ENCODE measurements around the gene NRIP1. TPM values are rescaled to one million over a fixed set of nuclear protein-coding genes. Genes with fewer than 3 reads are reported as not detected.

NRIP1 gene
- total RNA-seq, 6 donors from 2014 or later, result 10.5 to 47.2 (median 34.8) TPM

- no peak for TF ChIP-seq POLR2AphosphoS5 (IDR thresholded peaks at IDR 0.05)
- TF ChIP-seq POLR2A (IDR thresholded peaks at IDR 0.05), result no peak
- TF ChIP-seq EP300 (IDR thresholded peaks at IDR 0.05), result no peak
- TF ChIP-seq, protein P1, sequence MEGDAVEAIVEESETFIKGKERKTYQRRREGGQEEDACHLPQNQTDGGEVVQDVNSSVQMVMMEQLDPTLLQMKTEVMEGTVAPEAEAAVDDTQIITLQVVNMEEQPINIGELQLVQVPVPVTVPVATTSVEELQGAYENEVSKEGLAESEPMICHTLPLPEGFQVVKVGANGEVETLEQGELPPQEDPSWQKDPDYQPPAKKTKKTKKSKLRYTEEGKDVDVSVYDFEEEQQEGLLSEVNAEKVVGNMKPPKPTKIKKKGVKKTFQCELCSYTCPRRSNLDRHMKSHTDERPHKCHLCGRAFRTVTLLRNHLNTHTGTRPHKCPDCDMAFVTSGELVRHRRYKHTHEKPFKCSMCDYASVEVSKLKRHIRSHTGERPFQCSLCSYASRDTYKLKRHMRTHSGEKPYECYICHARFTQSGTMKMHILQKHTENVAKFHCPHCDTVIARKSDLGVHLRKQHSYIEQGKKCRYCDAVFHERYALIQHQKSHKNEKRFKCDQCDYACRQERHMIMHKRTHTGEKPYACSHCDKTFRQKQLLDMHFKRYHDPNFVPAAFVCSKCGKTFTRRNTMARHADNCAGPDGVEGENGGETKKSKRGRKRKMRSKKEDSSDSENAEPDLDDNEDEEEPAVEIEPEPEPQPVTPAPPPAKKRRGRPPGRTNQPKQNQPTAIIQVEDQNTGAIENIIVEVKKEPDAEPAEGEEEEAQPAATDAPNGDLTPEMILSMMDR (IDR thresholded peaks at IDR 0.05), result no peak
- WGBS, 2 donors, result 56 to 59% methylated on average over 2 of the region's 2 CpGs
- Histone ChIP-seq H3K27ac (no peak overlapping the region), H3K4me1 (peaks cover 16 to 34% (median 18%) of the 10 kb centered on the region in 4 donors), H3K36me3 (no peaks in the 10 kb centered on the region), H3K4me3 (no peak overlapping the region), H3K9me3 (no peaks in the 10 kb centered on the region), H3K27me3 (no peaks in the 10 kb centered on the region)
- ATAC-seq (ENCODE audit: low FRiP score in 2 of 2) (no peak), DNase-seq (no peak)
Observed at GRCh38 chr21:15004721-15005370, 60.0 kb downstream of the NRIP1 start.

- H3K27me3 ChIP-seq, result no peaks in the 10 kb centered on the region
- no peak overlapping the region for H3K4me3 ChIP-seq
- no peak overlapping the region for H3K27ac ChIP-seq
- TF ChIP-seq, protein P1 (IDR thresholded peaks at IDR 0.05), result no peak
- TF ChIP-seq POLR2A (IDR thresholded peaks at IDR 0.05) (no peak), POLR2AphosphoS5 (IDR thresholded peaks at IDR 0.05) (no peak), EP300 (IDR thresholded peaks at IDR 0.05) (no peak)
- no peaks in the 10 kb centered on the region for H3K36me3 ChIP-seq
- DNase-seq (no peak), ATAC-seq (ENCODE audit: low FRiP score in 2 of 2) (no peak)
- WGBS, 2 donors, result 81 to 84% methylated on average over 6 of the region's 6 CpGs
- H3K9me3 ChIP-seq, result no peaks in the 10 kb centered on the region
- H3K4me1 ChIP-seq, result peaks cover 16 to 34% (median 18%) of the 10 kb centered on the region in 4 donors
Observed at GRCh38 chr21:15003463-15004135, 61.2 kb downstream of the NRIP1 start.

GRCh38 chr21:15001857-15002606, 62.8 kb downstream of the NRIP1 start:
- Histone ChIP-seq H3K4me1 (peaks cover 16 to 33% (median 18%) of the 10 kb centered on the region in 4 donors), H3K27ac (no peak overlapping the region), H3K27me3 (no peaks in the 10 kb centered on the region), H3K36me3 (no peaks in the 10 kb centered on the region), H3K9me3 (no peaks in the 10 kb centered on the region), H3K4me3 (no peak overlapping the region)
- TF ChIP-seq POLR2AphosphoS5 (IDR thresholded peaks at IDR 0.05) (no peak), EP300 (IDR thresholded peaks at IDR 0.05) (no peak), POLR2A (IDR thresholded peaks at IDR 0.05) (no peak)
- TF ChIP-seq, protein P1 (IDR thresholded peaks at IDR 0.05), result no peak
- 82 to 85% methylated on average over 15 of the region's 15 CpGs for WGBS, 2 donors
- ATAC-seq (ENCODE audit: low FRiP score in 2 of 2) (no peak), DNase-seq (no peak)

- no peak for TF ChIP-seq POLR2A (IDR thresholded peaks at IDR 0.05)
- no peak for TF ChIP-seq EP300 (IDR thresholded peaks at IDR 0.05)
- TF ChIP-seq, protein P1 (IDR thresholded peaks at IDR 0.05), result no peak
- TF ChIP-seq POLR2AphosphoS5 (IDR thresholded peaks at IDR 0.05), result no peak
- Histone ChIP-seq H3K27me3 (no peaks in the 10 kb centered on the region), H3K27ac (no peak overlapping the region), H3K9me3 (no peaks in the 10 kb centered on the region), H3K4me3 (no peak overlapping the region), H3K36me3 (no peaks in the 10 kb centered on the region), H3K4me1 (peaks cover 16 to 29% (median 18%) of the 10 kb centered on the region in 4 donors)
- WGBS, 2 donors, result 40 to 50% methylated on average over 2 of the region's 2 CpGs
- no peak for DNase-seq
- no peak for ATAC-seq (ENCODE audit: low FRiP score in 2 of 2)
Observed at GRCh38 chr21:15001113-15001512, 63.7 kb downstream of the NRIP1 start.

Data from upper lobe of left lung (tissue), 6 donors.